Retinal pigment epithelial cell (primary cell): ENCODE data around the gene PHF20.

ENCODE experiments used
- DNase-seq: peaks from one replicate; pipeline ENCODE4 v3.0.0-alpha.2; 2010; ENCODE audit warnings: low read depth
- H3K4me3 ChIP-seq: 2 replicates; pipeline ENCODE4 v1.5.1; 2011; ENCODE audit warnings: mild to moderate bottlenecking, low read length, control low read depth, moderate library complexity
- TF ChIP-seq, protein P1 (sequence below): conservative IDR thresholded peaks from 2 replicates; pipeline ENCODE4 v1.5.1; 2011; ENCODE audit warnings: low read depth, low read length, control low read depth, inconsistent platforms

Gene PHF20

DNA sequence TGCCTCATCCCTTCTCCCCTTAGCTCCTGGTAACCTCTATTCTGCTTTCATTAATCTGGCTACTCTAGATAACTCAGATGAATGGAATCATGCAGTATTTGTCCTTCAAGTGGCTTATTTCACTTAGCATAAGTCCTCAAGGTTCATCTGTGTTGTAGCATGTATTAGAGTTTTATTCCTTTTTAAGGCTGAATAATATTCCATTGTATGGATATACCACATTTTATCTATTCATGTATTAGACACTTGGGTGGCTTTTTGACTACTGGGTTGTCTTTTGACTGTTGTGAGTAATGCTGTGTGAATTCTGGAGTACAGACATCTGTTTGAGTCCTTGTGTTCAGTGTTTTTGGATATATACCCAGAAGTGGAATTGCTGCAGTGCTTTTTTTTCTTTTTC is 58.4 kb downstream of the PHF20 start:
- no peak for DNase-seq
- no peak overlapping the region for H3K4me3 ChIP-seq
- TF ChIP-seq, protein P1, sequence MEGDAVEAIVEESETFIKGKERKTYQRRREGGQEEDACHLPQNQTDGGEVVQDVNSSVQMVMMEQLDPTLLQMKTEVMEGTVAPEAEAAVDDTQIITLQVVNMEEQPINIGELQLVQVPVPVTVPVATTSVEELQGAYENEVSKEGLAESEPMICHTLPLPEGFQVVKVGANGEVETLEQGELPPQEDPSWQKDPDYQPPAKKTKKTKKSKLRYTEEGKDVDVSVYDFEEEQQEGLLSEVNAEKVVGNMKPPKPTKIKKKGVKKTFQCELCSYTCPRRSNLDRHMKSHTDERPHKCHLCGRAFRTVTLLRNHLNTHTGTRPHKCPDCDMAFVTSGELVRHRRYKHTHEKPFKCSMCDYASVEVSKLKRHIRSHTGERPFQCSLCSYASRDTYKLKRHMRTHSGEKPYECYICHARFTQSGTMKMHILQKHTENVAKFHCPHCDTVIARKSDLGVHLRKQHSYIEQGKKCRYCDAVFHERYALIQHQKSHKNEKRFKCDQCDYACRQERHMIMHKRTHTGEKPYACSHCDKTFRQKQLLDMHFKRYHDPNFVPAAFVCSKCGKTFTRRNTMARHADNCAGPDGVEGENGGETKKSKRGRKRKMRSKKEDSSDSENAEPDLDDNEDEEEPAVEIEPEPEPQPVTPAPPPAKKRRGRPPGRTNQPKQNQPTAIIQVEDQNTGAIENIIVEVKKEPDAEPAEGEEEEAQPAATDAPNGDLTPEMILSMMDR: no peak

DNA sequence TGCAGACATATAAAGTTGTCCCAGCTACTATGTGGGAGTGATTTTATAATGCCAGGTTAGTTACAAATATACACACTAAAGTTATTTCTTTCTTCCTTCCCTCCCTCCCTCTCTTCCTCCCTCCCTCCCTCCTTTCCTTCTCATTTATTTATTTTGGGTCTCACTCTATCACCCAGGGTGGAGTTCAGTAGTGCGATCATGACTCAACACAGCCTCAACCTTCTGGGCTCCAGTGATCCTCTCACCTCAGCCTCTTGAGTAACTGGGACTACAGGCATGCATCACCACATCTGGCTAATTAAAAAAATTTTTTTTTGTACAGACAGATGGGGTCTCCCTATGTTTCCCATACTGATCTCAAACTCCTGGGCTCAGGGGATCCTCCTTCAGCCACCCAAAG is 59.2 kb downstream of the PHF20 start:
- DNase-seq: no peak
- TF ChIP-seq, protein P1: no peak
- H3K4me3 ChIP-seq: no peak overlapping the region

DNA sequence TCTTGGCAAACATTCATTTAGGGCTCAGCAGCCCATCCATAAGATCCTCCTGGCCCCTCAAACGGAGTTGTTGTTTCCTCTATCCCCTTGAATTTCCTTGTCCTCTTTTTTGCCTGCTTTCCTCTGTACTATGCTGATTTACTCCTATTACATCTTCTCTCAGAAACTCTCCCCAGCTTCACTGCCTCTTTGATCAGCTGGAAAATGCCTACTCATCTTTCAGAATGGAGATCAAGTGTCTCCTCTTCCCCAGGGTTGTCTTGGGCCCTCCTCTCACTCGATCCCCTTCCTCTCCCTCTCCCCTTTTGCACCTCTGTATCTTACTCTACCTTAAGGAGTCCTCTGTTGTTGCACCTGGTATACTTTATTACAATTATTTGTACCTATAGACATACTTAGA is 60.2 kb downstream of the PHF20 start:
- no peak overlapping the region for H3K4me3 ChIP-seq
- TF ChIP-seq, protein P1: no peak
- no peak for DNase-seq

DNA sequence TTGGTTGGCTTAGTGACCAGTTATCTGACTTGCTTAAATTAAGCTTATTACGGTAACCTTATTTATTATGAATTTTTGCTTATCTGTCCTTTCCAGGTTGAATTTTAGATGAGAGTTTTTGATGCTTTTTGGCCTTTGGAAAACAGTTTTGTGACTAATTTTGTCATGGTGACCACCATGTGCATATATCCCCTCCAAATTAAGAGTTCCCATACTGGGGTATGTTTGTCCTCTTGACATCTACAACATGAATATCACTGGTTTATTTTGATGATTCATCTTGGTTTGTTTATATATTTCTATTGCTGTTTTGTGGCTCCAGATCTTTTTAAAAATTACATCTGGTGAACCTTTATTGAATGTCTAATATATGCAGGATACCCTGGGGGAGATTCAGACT is 61.4 kb downstream of the PHF20 start:
- H3K4me3 ChIP-seq: no peak overlapping the region
- TF ChIP-seq, protein P1: no peak
- no peak for DNase-seq

DNA sequence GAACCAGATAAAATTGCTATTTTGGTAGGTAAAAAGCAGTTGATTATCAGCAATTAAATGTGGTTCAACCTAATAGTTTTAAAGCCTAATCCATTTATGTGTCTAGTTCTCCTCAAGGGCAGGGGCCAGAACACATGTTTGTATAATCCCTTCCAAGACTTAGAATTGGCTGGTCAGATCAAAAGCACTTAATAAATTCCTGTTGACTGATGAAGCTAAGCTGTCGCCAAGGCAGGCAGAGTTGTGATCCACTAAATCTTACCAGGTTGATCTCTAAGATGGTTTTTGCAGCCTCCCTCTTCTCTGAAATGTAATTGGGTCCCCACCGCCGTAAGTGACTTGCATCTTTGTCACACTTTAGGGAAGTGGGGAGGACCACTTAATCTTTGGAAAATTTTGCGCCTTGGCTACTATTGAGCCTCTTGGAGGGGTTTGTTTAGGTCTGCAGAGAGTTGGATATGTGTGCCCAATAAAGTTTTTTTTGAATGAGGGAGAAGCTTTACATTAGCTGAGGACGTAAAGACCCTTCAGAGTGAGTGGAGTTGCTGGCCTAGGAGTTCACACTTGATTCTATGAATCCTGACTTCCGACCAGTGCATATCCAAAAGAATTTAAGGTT is 65.9 kb downstream of the PHF20 start:
- peak; percentile 84 for DNase-seq
- TF ChIP-seq, protein P1: no peak
- peak overlapping the region; percentile 5 for H3K4me3 ChIP-seq

DNA sequence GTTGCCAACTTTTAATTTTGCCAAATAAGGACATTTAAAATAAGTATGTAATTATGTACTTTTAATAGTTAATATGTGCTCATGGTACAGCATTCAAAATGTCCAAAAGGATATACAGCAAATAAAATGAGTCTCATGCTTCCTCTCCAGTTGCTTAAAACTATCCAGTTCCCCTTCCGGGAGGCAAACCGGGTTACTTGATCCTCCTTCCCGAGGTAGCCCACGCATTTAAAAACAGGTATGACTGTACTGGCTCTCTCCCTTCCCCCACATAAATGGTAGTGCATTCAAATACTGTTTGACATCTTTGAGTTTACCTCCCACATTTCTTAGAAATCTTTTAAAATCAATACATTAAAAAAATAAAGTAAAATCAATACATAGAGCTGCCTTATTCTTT is 66.4 kb downstream of the PHF20 start:
- DNase-seq: no peak
- no peak overlapping the region for H3K4me3 ChIP-seq
- TF ChIP-seq, protein P1: no peak

DNA sequence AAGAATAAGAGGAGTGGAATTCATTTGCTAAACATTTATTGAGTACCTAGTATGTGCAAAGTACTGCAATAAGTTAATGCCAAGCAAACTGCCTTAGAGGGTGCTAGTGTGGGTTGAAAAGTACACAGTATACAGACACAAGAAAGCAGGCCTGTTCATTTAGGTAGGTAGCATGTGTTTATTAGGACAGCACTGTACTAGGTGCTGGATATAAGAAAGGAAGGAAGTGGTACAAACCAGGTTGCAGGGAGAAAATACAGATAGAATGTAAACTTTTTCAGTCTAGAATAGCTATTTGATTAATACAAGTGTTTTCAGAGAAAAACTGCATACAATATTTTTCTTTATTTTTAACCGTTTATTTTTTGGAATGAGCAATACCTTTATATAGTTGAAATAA is 68.1 kb downstream of the PHF20 start:
- H3K4me3 ChIP-seq: no peak overlapping the region
- TF ChIP-seq, protein P1: no peak
- no peak for DNase-seq
